HCT116 (cell line): ENCODE data around the gene BRSK2. TPM values are rescaled to one million over a fixed set of nuclear protein-coding genes. Genes with fewer than 3 reads are reported as not detected.

ENCODE experiments used
- ATAC-seq: fragments of 200-7000 bp; cut with Tn5 transposase; 2 replicates; pipeline ENCODE4 v1.9.1; 2020; ENCODE audit warnings: mild to moderate bottlenecking, moderate library complexity
- BruUV-seq: library from RNA; stranded (reverse); fragments of 400-500 nt; replicated peaks from 2 replicates; lab custom pipeline; 2021; lab: Mats Ljungman, UMichigan
- CTCF ChIA-PET: fragments of 300-600 bp; sonication (Branson Sonifier 250); formaldehyde crosslinking; loops from one replicate; lab custom pipeline; 2021; ENCODE audit warnings: antibody characterized with exemption; lab: Charles Lee
- POLR2A ChIA-PET: fragments of 300-600, 350-600 bp; sonication (Branson Sonifier 250); formaldehyde crosslinking; loops from one replicate; lab custom pipeline; 2021; ENCODE audit warnings: antibody characterized with exemption; lab: Charles Lee
- RAD21 ChIA-PET, 2 experiments: fragments of 300-600 bp; sonication (Branson Sonifier 250); formaldehyde crosslinking; loops; one replicate each; lab custom pipeline; 2023; ENCODE audit warnings: low total read pairs in 2 of 2; ENCODE audit not compliant: uncharacterized antibody in 2 of 2, unreplicated experiment in 2 of 2, low non-redundant PET in 1 of 2; lab: Charles Lee
- DNase-seq: peaks from one replicate; pipeline ENCODE4 v3.0.0-alpha.2; 2010; ENCODE audit warnings: low read depth, low spot score
- H2AFZ ChIP-seq: fragments of 200-600 bp; shearing (Covaris generic), sonication (generic); 2 replicates; pipeline ENCODE4 v1.6.1; 2017; ENCODE audit warnings: low read depth, mixed run types, mixed read lengths, antibody characterized with exemption, low read length; ENCODE audit not compliant: poor library complexity, severe bottlenecking
- H3K27ac ChIP-seq: 2 replicates; pipeline ENCODE4 v1.5.1; 2012; ENCODE audit warnings: low read depth, low read length
- H3K27me3 ChIP-seq: fragments of 200-600 bp; sonication (generic); 2 replicates; pipeline ENCODE4 v1.6.1; 2016; ENCODE audit warnings: mixed run types, low read length, mixed read lengths; ENCODE audit not compliant: insufficient read depth
- H3K36me3 ChIP-seq, 2 experiments: fragments of 200-500 bp in 1 of 2; fragments of 200-600 bp in 1 of 2; sonication (Bioruptor generic) in 1 of 2; sonication (generic) in 1 of 2; 2 replicates each; pipeline versions ENCODE4 v1.5.1 to v1.6.1; 2014 to 2016; ENCODE audit warnings: low read length in 2 of 2, inconsistent platforms in 1 of 2, mixed read lengths in 1 of 2, mixed run types in 1 of 2; ENCODE audit not compliant: insufficient read depth in 2 of 2, control insufficient read depth in 1 of 2
- H3K4me1 ChIP-seq, 2 experiments: fragments of 200-600 bp in 1 of 2; sonication (generic) in 1 of 2; 2 replicates each; pipeline versions ENCODE4 v1.5.1 to v1.6.1; 2012 to 2017; ENCODE audit warnings: low read length in 2 of 2, inconsistent platforms in 1 of 2, mild to moderate bottlenecking in 1 of 2, mixed read lengths in 1 of 2, mixed run types in 1 of 2, moderate library complexity in 1 of 2; ENCODE audit not compliant: insufficient read depth in 2 of 2, control insufficient read depth in 1 of 2
- H3K4me2 ChIP-seq: fragments of 200-600 bp; sonication (generic); 2 replicates; pipeline ENCODE4 v1.6.1; 2017; ENCODE audit warnings: mixed run types, low read length, mixed read lengths
- H3K4me3 ChIP-seq, 2 experiments: fragments of 200-600 bp in 1 of 2; sonication (generic) in 1 of 2; replicated peaks in 1 of 2; 2 replicates each; pipeline ENCODE4 v1.5.1; 2011 to 2016; ENCODE audit warnings: low read length in 2 of 2, control low read depth in 1 of 2, low read depth in 1 of 2, mild to moderate bottlenecking in 1 of 2, mixed read lengths in 1 of 2, mixed run types in 1 of 2
- H3K79me2 ChIP-seq: fragments of 200-600 bp; sonication (generic); 2 replicates; pipeline ENCODE4 v1.6.1; 2017; ENCODE audit warnings: mild to moderate bottlenecking, mixed run types, low read length, moderate library complexity, mixed read lengths; ENCODE audit not compliant: insufficient read depth
- H3K9ac ChIP-seq: fragments of 200-600 bp; sonication (generic); 2 replicates; pipeline ENCODE4 v1.6.1; 2016; ENCODE audit warnings: low read length, mixed read lengths
- H3K9me2 ChIP-seq: fragments of 200-600 bp; sonication (generic), shearing (Covaris generic); 2 replicates; pipeline ENCODE4 v1.6.1; 2017; ENCODE audit warnings: mixed run types, mild to moderate bottlenecking, moderate library complexity; ENCODE audit not compliant: insufficient read depth
- H3K9me3 ChIP-seq, 2 experiments: fragments of 200-500 bp in 1 of 2; fragments of 200-600 bp in 1 of 2; sonication (Bioruptor generic) in 1 of 2; sonication (generic) in 1 of 2; 2 replicates each; pipeline ENCODE4 v1.6.1; 2014 to 2017; ENCODE audit warnings: low read length in 2 of 2, mixed read lengths in 2 of 2, inconsistent platforms in 1 of 2, low read depth in 1 of 2, mild to moderate bottlenecking in 1 of 2, mixed run types in 1 of 2, moderate library complexity in 1 of 2; ENCODE audit not compliant: control insufficient read depth in 1 of 2, insufficient read depth in 1 of 2
- H4K20me1 ChIP-seq: fragments of 200-600 bp; sonication (generic), shearing (Covaris generic); 2 replicates; pipeline ENCODE4 v1.6.1; 2017; ENCODE audit warnings: mixed run types, mild to moderate bottlenecking, moderate library complexity; ENCODE audit not compliant: insufficient read depth
- CBX3 ChIP-seq: IDR thresholded peaks from 2 replicates; pipeline ENCODE4 v1.6.1; 2012; ENCODE audit warnings: low read depth
- CTCF ChIP-seq, 3 experiments: fragments of 200-600 bp in 1 of 3; sonication (generic) in 1 of 3; IDR thresholded peaks in 2 of 3; conservative IDR thresholded peaks in 1 of 3; 2 replicates each; pipeline ENCODE4 v1.5.1; 2012 to 2017; ENCODE audit warnings: low read depth in 2 of 3, low read length in 2 of 3, antibody characterized with exemption in 1 of 3, borderline replicate concordance in 1 of 3, control low read depth in 1 of 3, mild to moderate bottlenecking in 1 of 3, mixed read lengths in 1 of 3, mixed run types in 1 of 3, moderate library complexity in 1 of 3; ENCODE audit not compliant: insufficient read depth in 1 of 3
- ELF1 ChIP-seq: IDR thresholded peaks from 2 replicates; pipeline ENCODE4 v1.6.1; 2012; ENCODE audit warnings: low read depth, borderline replicate concordance
- EZH2 ChIP-seq: fragments of 200-600 bp; sonication (generic); IDR thresholded peaks from 2 replicates; pipeline ENCODE4 v1.6.1; 2017; ENCODE audit warnings: antibody characterized with exemption, mixed run types
- JUND ChIP-seq: IDR thresholded peaks from 2 replicates; pipeline ENCODE4 v1.6.1; 2012
- REST ChIP-seq: IDR thresholded peaks from 2 replicates; pipeline ENCODE4 v1.6.1; 2012; ENCODE audit warnings: low read depth
- SRF ChIP-seq: IDR thresholded peaks from 2 replicates; pipeline ENCODE4 v1.6.1; 2012; ENCODE audit warnings: low read depth
- intact Hi-C: fragments of 100-400 bp; cut with micrococcal nuclease; formaldehyde crosslinking; loops from 2 replicates; pipeline ENCODE4 v1.10.0; 2022
- total RNA-seq: library from RNA; stranded (reverse); gene quantifications from one replicate; pipeline ENCODE4 v1.2.1, GENCODE V29; 2021; ENCODE audit not compliant: unreplicated experiment

BRSK2 gene
- total RNA-seq, 1 experiment from 2014 or later, result 14.0 TPM

DNA sequence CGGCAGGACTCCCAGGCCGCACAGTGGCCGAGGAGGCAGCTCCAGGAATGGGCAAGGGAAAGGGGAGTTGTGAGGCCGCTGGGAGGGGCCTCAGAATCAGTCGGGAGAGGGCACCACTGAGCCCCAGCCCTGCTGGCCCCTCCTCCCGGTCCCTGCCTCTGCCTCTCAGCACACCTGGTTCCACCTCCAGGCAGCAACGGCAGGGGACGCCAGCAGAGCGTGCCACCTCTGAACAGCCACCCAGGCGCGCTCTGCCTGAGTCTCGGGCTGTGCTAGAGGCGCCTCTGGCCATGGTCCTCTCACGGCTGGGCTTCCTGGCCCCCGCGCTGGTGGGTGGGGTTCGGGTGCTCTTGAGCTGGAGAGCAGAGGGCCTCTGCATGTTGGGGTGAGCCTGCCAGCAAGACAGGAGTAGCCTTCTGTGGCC, 63.9 kb downstream of the BRSK2 start:
- no peaks in the 10 kb centered on the region for H3K9me2 ChIP-seq
- H3K79me2 ChIP-seq, result no peaks in the 10 kb centered on the region
- H3K27me3 ChIP-seq, result no peaks in the 10 kb centered on the region
- TF ChIP-seq EZH2, result no peak
- TF ChIP-seq CTCF (IDR thresholded peaks at IDR 0.05 in 2 of 3, conservative IDR thresholded peaks at IDR 0.05 in 1 of 3; ENCODE audit: borderline replicate concordance in 1 of 3, insufficient read depth in 1 of 3, low read depth in 2 of 3, low read length in 2 of 3), result peak in 1 of 3 experiments; percentile 27; a peak in 1 of 6 replicates
- TF ChIP-seq, all 23 proteins: peak for 1
- no peak overlapping the region for H2AFZ ChIP-seq
- H3K9ac ChIP-seq, result no peak overlapping the region
- POLR2A ChIA-PET, result no interaction called here
- RAD21 ChIA-PET, result no interaction called here
- H3K4me2 ChIP-seq, result no peak overlapping the region
- DNase-seq (no peak), ATAC-seq (peak; percentile 67)
- H3K27ac ChIP-seq, result no peak overlapping the region
- no peaks in the 10 kb centered on the region for H3K9me3 ChIP-seq
- no peak overlapping the region for H3K4me3 ChIP-seq
- BruUV-seq, result no TSS peak
- H4K20me1 ChIP-seq, result no peaks in the 10 kb centered on the region
- no peaks in the 10 kb centered on the region for H3K36me3 ChIP-seq
- intact Hi-C loops, result no loop called here
- H3K4me1 ChIP-seq, result peaks cover 3 to 4% of the 10 kb centered on the region in 2 experiments; a peak in 3 of 4 replicates
- CTCF ChIA-PET, result no interaction called here

GRCh38 chr11:1454576-1454975, 64.8 kb downstream of the BRSK2 start:
- no peak overlapping the region for H2AFZ ChIP-seq
- no peak overlapping the region for H3K4me3 ChIP-seq
- H3K4me2 ChIP-seq, result no peak overlapping the region
- no peaks in the 10 kb centered on the region for H3K9me3 ChIP-seq
- intact Hi-C loops, result no loop called here
- H3K9me2 ChIP-seq, result no peaks in the 10 kb centered on the region
- peaks cover 3 to 7% of the 10 kb centered on the region in 2 experiments; a peak in 3 of 4 replicates for H3K4me1 ChIP-seq
- H3K79me2 ChIP-seq, result no peaks in the 10 kb centered on the region
- BruUV-seq, result no TSS peak
- ChIA-PET POLR2A (no interaction called here), RAD21 (no interaction called here), CTCF (no interaction called here)
- DNase-seq, result no peak
- TF ChIP-seq SRF, result no peak
- TF ChIP-seq CBX3, result no peak
- TF ChIP-seq REST, result no peak
- TF ChIP-seq ELF1, result no peak
- no peak for TF ChIP-seq JUND
- H3K27me3 ChIP-seq, result no peaks in the 10 kb centered on the region
- H4K20me1 ChIP-seq, result no peaks in the 10 kb centered on the region
- H3K36me3 ChIP-seq, result no peaks in the 10 kb centered on the region
- no peak overlapping the region for H3K9ac ChIP-seq
- no peak overlapping the region for H3K27ac ChIP-seq
- no peak for ATAC-seq
